DND-41 (cell line): Measurements from ENCODE around the gene MRM2.

Experiments
- CTCF ChIP-seq: IDR thresholded peaks from 2 replicates; pipeline ENCODE4 v1.5.1; 2012; ENCODE audit warnings: borderline replicate concordance, low read length, moderate library complexity, mild to moderate bottlenecking; ENCODE audit not compliant: poor library complexity, severe bottlenecking; ENCODE audit errors: extremely low read depth
- EZH2 ChIP-seq: IDR thresholded peaks from 3 replicates; pipeline ENCODE4 v1.6.1; 2012; ENCODE audit warnings: borderline replicate concordance, low read depth, mild to moderate bottlenecking, moderate library complexity, low read length, inconsistent platforms; ENCODE audit not compliant: severe bottlenecking

- no peak for TF ChIP-seq CTCF
- TF ChIP-seq EZH2 = no peak
These were observed 17.5 kb downstream of the MRM2 start for GRCh38 chr7:2224491-2224928.
